HepG2 (cell line): ENCODE results near the gene FAT1. TPM values are rescaled to one million over a fixed set of nuclear protein-coding genes. Genes with fewer than 3 reads are reported as not detected.
"Not testable (repeated sequence)": the region's sequence is repeated elsewhere in the genome, so short reads cannot be mapped to it uniquely, and the experiment has no call there.

ENCODE experiments used
- ATAC-seq: fragments of 200-7000 bp; cut with Tn5 transposase; 3 replicates; pipeline ENCODE4 v1.9.1; 2020; ENCODE audit warnings: mild to moderate bottlenecking, moderate library complexity
- BruUV-seq: library from RNA; stranded (reverse); fragments of 400-500 nt; replicated peaks from 2 replicates; lab custom pipeline; 2021; lab: Mats Ljungman, UMichigan
- CTCF ChIA-PET: fragments of 300-600 bp; formaldehyde crosslinking; extraction: SDS; loops from one replicate; lab custom pipeline; 2021; ENCODE audit warnings: low total read pairs, inconsistent platforms, low intra/inter-chr PET ratio; lab: Yijun Ruan, JAX
- POLR2A ChIA-PET: fragments of 350-600 bp; sonication (Branson Sonifier 250); formaldehyde crosslinking; loops from one replicate; lab custom pipeline; 2020; ENCODE audit warnings: antibody characterized with exemption, inconsistent platforms; lab: Yijun Ruan, JAX
- DNase-seq: peaks from one replicate; pipeline ENCODE4 v3.0.0-alpha.2; 2015; ENCODE audit warnings: low spot score
- FAIRE-seq: peaks from 3 replicates; lab custom pipeline; 2011; peaks lifted over from hg19 to GRCh38; lab: Jason Lieb, UNC
- H2AFZ ChIP-seq: one replicate; pipeline ENCODE4 v1.6.1; 2011; ENCODE audit warnings: low read length, inconsistent platforms
- H3K27ac ChIP-seq: fragments of 300-600 bp; 3 replicates; pipeline ENCODE4 v1.8.0; 2011; ENCODE audit warnings: mixed run types, mild to moderate bottlenecking, mixed read lengths, low read length, inconsistent platforms; ENCODE audit not compliant: insufficient read depth; ENCODE audit errors: extremely low read length
- H3K27me3 ChIP-seq, 2 experiments: fragments of 200-600 bp in 1 of 2; 2 replicates in 1 of 2; 3 replicates in 1 of 2; pipeline versions ENCODE4 v1.6.0 to v1.8.0; 2011; ENCODE audit warnings: low read length in 2 of 2, mild to moderate bottlenecking in 2 of 2, moderate library complexity in 2 of 2, inconsistent platforms in 1 of 2; ENCODE audit not compliant: insufficient read depth in 2 of 2, control insufficient read depth in 1 of 2
- H3K36me3 ChIP-seq, 2 experiments: fragments of 200-600 bp in 1 of 2; replicated peaks in 1 of 2; 2 replicates in 1 of 2; 3 replicates in 1 of 2; pipeline versions ENCODE4 v1.5.1 to v1.8.0; 2011; ENCODE audit warnings: low read length in 2 of 2, inconsistent platforms in 1 of 2; ENCODE audit not compliant: insufficient read depth in 2 of 2, control insufficient read depth in 1 of 2
- H3K4me1 ChIP-seq: 2 replicates; pipeline ENCODE4 v1.5.1; 2012; ENCODE audit warnings: low read length, inconsistent platforms; ENCODE audit not compliant: insufficient read depth
- H3K4me2 ChIP-seq: 2 replicates; pipeline ENCODE4 v1.6.0; 2011; ENCODE audit warnings: low read depth, low read length, inconsistent platforms
- H3K4me3 ChIP-seq, 3 experiments: fragments of 200-600 bp in 1 of 3; sonication (generic), shearing (Covaris generic) in 1 of 3; replicated peaks in 1 of 3; 2 replicates each; pipeline ENCODE4 v1.5.1; 2011 to 2016; ENCODE audit warnings: low read length in 3 of 3, inconsistent platforms in 2 of 3, low read depth in 2 of 3, mild to moderate bottlenecking in 2 of 3, control low read depth in 1 of 3, mixed read lengths in 1 of 3; ENCODE audit not compliant: insufficient read depth in 1 of 3
- H3K79me2 ChIP-seq: one replicate; pipeline ENCODE4 v1.6.1; 2011; ENCODE audit warnings: low read length, inconsistent platforms; ENCODE audit not compliant: insufficient read depth
- H3K9ac ChIP-seq: 2 replicates; pipeline ENCODE4 v1.6.0; 2011; ENCODE audit warnings: mild to moderate bottlenecking, low read depth, low read length, inconsistent platforms; ENCODE audit not compliant: insufficient read depth
- H3K9me3 ChIP-seq: 2 replicates; pipeline ENCODE4 v1.5.1; 2012; ENCODE audit warnings: mild to moderate bottlenecking, low read length
- H4K20me1 ChIP-seq: 2 replicates; pipeline ENCODE4 v1.6.0; 2011; ENCODE audit warnings: inconsistent platforms, mild to moderate bottlenecking, low read length, moderate library complexity; ENCODE audit not compliant: insufficient read depth
- TARDBP ChIP-seq: sonication (generic); formaldehyde crosslinking; IDR thresholded peaks from 2 replicates; pipeline ENCODE4 v1.8.0; 2022; ENCODE audit warnings: mild to moderate bottlenecking, missing genetic modification reagents
- ZNF512B ChIP-seq: sonication (generic); formaldehyde crosslinking; IDR thresholded peaks from 2 replicates; pipeline ENCODE4 v1.5.1; 2020; ENCODE audit warnings: missing genetic modification reagents, mild to moderate bottlenecking, borderline replicate concordance
- WGBS: methylation state at CpG from one replicate; pipeline ENCODE4 v1.1.6; 2017; ENCODE audit warnings: low lambda C conversion rate; 5-methylcytosine and 5-hydroxymethylcytosine counted together
- in situ Hi-C: cut with HindIII; loops from 2 replicates; pipeline ENCODE4 v1.10.0; 2017; ENCODE audit warnings: low pct_unique_long_range_greater_than_20kb; ENCODE audit not compliant: extremely low pct_ligation_motif_present
- intact Hi-C: fragments of 100-400 bp; cut with micrococcal nuclease; formaldehyde crosslinking; loops from one replicate; pipeline ENCODE4 v1.10.0; 2022; ENCODE audit not compliant: unreplicated experiment
- polyA plus RNA-seq, 8 experiments: library from polyadenylated mRNA; depleted of rRNA in 3 of 8; stranded (reverse) in 7 of 8; unstranded in 1 of 8; fragments of >200 nt; fragmentation: Illumina TruSeq in 4 of 8; extraction: Trizol in 4 of 8; gene quantifications; 2 replicates each; pipeline versions ENCODE4 v1.2.1 to v1.2.3, GENCODE V29; 2011 to 2016; ENCODE audit warnings: low read depth in 4 of 8, missing spikeins in 1 of 8, mixed read lengths in 1 of 8; ENCODE audit not compliant: insufficient read depth in 1 of 8
- total RNA-seq, 5 experiments: library from RNA; depleted of rRNA; stranded (reverse); fragments of >200 nt; fragmentation: Illumina TruSeq; extraction: Trizol; gene quantifications; 2 replicates each; pipeline ENCODE4 v1.2.3, GENCODE V29; 2016; ENCODE audit warnings: low read depth in 1 of 5

Gene FAT1
- total and polyA plus RNA-seq, 2 of the 13 experiments (the other 11 are each of a cell fraction or from before 2014, with no cell fraction given): 185 to 216 TPM

- Histone ChIP-seq H3K27ac (peak overlapping the region; percentile 17), H3K4me1 (peaks cover 70% of the 10 kb centered on the region)
- H4K20me1 ChIP-seq, CTCF ChIA-PET, FAIRE-seq, H3K4me3 ChIP-seq, H3K27me3 ChIP-seq, H3K79me2 ChIP-seq, ATAC-seq, BruUV-seq, H3K36me3 ChIP-seq, DNase-seq, in situ Hi-C loops, POLR2A ChIA-PET, H3K9me3 ChIP-seq, H2AFZ ChIP-seq, H3K9ac ChIP-seq, intact Hi-C loops, H3K4me2 ChIP-seq: not testable (repeated sequence)
- TF ChIP-seq TARDBP (CRISPR knock-in tag): 0 out of 2 replicates have a peak, but pooled peaks have one; percentile 8
- 95% methylated on average over 2 of the region's 2 CpGs for WGBS
Measured at GRCh38 chr4:186761956-186762355, 38.3 kb upstream of the FAT1 start.

- Histone ChIP-seq H3K4me3 (no peak overlapping the region), H2AFZ (no peak overlapping the region), H3K9me3 (no peaks in the 10 kb centered on the region), H3K4me2 (no peak overlapping the region), H3K4me1 (peaks cover 70% of the 10 kb centered on the region), H3K9ac (no peak overlapping the region), H3K79me2 (no peaks in the 10 kb centered on the region), H4K20me1 (no peaks in the 10 kb centered on the region), H3K36me3 (no peaks in the 10 kb centered on the region), H3K27me3 (no peaks in the 10 kb centered on the region), H3K27ac (no peak overlapping the region)
- POLR2A ChIA-PET: no interaction called here
- 100% methylated on average over 3 of the region's 3 CpGs for WGBS
- no TSS peak for BruUV-seq
- CTCF ChIA-PET: no interaction called here
- in situ Hi-C loops (no loop called here), intact Hi-C loops (no loop called here)
- no peak for DNase-seq
- no peak for ATAC-seq
- no peak for TF ChIP-seq ZNF512B
- no peak for FAIRE-seq
Measured at GRCh38 chr4:186761393-186761792, 37.7 kb upstream of the FAT1 start.
